GM18907 (cell line): ENCODE data around the gene CPED1.
A peak's percentile ranks its signal among the peaks of the same experiment; 100 is the strongest.
"Not testable (repeated sequence)": the region's sequence is repeated elsewhere in the genome, so short reads cannot be mapped to it uniquely, and the experiment has no call there.

Experiments
- ATAC-seq: cut with Tn5 transposase; IDR thresholded peaks from one replicate; pipeline ENCODE4 v1.9.1; 2021; ENCODE audit warnings: mild to moderate bottlenecking, moderate library complexity; ENCODE audit not compliant: unreplicated experiment

Gene CPED1

GRCh38 chr7:121167971-121168370 lies 179.5 kb downstream of the CPED1 start:
- ATAC-seq: no peak

- ATAC-seq: no peak
Measured at GRCh38 chr7:121169469-121169868, 181.0 kb downstream of the CPED1 start.

DNA sequence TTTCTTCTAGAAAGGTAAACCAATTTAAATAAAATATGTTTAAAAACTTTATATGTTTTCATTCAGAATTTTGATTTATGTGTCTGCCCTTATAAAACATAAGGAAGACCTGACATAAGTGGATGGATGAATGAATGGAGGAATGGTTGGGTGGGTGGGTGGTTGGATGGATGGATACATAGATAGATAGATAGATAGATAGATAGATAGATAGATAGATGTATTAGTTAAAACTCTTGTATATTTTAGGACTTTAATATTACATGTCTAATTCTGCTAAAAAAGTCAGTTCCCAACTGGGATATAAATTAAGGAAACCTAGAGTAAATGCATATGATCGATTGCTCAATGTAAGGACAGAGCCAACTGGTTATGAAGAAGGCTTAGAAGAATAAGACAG lies 184.0 kb downstream of the CPED1 start:
- no peak for ATAC-seq

DNA sequence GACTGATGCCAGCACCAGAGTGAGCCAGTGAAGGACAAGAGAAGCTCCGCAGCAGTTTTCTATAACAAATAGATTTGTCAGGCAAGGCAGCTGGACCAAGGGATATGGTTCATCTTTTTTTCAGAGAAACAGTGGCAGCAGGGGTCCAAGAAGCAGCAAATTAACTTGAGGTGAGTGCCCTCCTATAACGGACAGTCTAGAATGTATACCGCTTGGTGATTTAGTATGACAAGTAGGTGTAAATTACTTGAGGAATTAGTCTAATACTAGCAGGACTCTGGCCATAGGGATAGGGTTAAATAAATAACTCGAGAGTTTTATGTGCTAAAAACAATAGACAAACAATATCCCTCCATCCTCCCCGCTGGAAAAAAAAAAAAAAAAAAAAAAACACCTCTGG lies 187.3 kb downstream of the CPED1 start:
- ATAC-seq: no peak

- no peak for ATAC-seq
Measured at GRCh38 chr7:121178452-121178851, 189.9 kb downstream of the CPED1 start.

DNA sequence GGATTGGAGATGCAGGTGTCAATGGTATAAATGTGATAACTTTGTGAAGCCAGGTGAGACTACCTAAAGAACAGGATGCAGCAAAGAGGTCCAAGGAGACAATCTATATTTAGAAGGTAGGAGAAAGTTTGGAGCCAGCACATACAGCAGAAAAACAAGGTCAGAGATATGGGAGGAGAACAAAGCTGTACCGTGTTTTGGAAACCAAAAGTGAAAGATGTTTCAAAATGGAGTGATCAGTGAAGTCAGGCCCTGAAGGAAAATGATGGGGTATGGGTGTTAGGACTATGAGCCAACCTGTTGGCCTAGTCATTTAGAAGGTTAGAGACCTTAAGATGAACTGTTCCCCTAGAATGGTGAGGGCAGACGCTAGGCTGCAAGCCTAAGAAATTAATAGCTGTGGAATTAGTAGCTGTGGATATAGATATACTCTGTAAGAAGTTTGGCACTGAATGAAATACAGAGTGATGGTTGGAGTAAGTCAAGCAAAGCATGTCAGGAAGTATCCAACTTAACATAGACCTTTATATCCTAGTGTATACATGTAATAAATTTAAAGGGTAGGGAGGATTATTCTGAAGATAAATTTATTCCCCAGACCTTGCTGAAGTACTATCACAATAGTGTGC lies 190.5 kb downstream of the CPED1 start:
- ATAC-seq: peak; percentile 62

- peak; percentile 96 for ATAC-seq
Measured at GRCh38 chr7:121180436-121181063, 192.0 kb downstream of the CPED1 start.

GRCh38 chr7:121181357-121181756 lies 192.8 kb downstream of the CPED1 start:
- no peak for ATAC-seq

DNA sequence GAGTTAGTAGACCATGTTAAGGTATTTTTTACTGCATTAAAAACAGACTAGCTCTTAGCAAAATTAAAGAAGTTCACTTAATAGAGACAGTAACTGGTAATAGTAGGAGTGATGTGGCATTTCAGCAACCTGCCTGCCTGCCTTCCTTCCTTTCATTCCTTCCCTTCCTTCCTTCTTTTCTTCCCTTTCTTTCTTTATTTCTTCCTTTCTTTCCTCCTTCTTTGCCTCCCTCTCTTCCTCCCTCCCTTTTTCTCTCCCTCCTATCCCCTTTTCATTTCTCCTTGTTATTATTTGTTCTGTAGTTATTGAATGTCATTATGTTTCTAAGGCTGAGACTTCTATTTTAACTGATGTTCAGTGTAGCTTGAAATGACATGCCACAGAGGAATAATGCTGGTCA lies 193.8 kb downstream of the CPED1 start:
- no peak for ATAC-seq

DNA sequence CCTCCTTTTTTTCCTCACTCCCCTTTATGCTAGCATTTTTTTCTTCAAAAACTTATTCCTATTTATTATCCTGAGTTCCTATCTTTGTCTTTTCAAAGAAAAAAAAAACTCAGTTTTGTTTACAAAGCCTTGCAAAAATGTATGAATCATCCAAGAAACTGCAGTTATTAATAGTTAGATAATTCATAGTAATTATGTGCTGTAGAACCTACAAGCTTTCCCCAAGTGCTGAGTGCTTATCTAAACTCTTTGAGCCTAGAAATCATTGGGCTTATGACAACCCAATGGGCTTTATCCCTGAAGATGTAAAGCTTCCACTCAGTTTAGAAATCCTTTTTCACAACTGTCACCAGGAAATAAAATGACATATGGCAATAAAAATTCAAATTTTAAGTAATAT lies 194.4 kb downstream of the CPED1 start:
- ATAC-seq: no peak

GRCh38 chr7:121183883-121184282 lies 195.4 kb downstream of the CPED1 start:
- not testable (repeated sequence) for ATAC-seq

- ATAC-seq: no peak
Measured at GRCh38 chr7:121186746-121187145, 198.2 kb downstream of the CPED1 start.

DNA sequence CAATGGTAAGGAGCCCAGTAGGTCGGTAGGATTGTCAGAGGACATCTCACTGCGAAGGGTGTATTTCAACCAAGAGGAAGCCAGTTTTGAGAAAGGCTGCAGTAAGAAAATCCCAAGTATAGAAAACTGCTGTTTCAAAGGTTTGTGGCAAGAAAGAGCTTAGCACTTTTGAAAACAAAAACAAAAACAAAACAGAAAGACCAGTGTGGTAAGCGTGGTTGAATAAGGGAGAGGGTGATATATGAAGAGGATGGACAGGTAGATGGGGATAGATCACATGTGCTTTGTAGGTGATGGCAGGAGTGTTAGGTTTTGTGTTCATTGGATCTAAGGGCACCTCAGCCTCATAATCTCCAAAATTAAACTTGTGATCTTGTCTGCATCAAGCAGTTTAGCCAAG lies 198.7 kb downstream of the CPED1 start:
- ATAC-seq: peak; percentile 85

DNA sequence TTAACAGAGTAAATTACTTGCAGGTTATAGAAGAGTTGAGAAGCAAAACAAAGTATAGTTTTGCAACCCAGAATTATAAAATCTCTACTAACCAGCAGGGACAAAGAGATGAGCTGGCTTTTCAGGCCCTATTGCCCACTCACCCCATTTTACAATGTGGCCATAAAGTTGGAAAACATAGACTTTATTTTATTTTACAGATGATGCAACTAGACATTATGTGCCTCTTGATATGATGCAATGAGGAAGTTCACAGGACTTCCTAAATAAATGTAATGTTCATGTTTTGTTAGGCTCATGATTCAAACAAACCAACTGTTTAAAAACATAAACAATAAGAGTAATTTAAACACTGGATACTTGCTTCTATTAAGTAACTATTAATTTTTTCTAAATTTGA lies 199.2 kb downstream of the CPED1 start:
- no peak for ATAC-seq

DNA sequence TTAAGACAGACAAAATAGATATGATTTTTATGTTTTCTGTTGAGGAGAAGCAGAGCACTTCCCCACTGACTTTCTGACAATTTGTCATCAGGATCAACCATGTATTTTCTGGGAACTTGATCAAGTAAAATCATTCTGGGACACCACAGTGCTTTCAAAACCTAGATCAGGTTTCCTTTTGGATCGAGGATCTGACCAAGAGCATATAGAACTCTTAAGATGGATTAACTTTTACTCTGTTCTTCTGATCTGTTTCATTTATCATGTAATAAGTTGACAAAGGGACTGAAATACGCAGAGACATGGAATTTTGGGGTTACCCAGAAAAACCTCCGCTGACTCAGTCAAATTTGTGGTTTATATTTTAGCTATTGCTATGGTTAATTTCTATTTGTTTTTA lies 204.3 kb downstream of the CPED1 start:
- no peak for ATAC-seq

DNA sequence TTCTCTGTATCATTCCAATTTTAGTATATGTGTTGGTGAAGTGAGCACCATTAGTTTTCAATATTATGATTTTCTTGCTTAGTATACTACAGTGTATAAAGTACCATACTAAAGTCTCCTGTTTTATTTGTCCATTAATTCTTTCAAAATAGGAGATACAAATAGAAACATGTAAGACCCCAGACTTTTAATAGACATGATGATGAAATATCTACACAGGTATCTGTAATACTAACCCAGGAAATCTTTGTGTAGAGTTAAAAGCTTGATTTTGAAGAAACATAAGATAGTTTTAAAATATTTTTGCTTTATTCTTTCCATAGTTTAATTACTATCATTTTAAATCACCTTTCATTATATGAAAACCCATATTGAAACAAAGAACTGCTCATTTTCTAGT lies 206.5 kb downstream of the CPED1 start:
- no peak for ATAC-seq

DNA sequence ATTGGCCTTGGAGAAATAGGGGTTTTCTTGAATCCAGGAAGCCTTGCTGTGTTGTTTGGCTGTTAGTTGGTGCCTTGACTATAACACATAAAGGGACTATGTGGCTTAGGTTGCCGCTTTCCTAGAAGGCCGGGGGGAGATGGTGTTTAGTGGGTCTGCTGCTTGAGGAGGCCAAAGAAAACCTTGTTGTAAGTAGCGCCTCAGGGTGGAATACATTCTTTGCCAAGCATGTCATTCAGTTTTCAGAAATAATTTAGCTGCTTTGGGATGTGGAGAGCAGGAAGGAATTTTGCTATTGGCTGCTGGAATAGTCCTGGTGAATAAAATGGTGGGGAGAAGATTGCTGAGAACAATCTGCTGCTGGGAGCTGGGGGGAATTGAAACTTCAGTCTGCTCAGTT lies 207.4 kb downstream of the CPED1 start:
- no peak for ATAC-seq

GRCh38 chr7:121196286-121196685 lies 207.8 kb downstream of the CPED1 start:
- ATAC-seq: no peak

DNA sequence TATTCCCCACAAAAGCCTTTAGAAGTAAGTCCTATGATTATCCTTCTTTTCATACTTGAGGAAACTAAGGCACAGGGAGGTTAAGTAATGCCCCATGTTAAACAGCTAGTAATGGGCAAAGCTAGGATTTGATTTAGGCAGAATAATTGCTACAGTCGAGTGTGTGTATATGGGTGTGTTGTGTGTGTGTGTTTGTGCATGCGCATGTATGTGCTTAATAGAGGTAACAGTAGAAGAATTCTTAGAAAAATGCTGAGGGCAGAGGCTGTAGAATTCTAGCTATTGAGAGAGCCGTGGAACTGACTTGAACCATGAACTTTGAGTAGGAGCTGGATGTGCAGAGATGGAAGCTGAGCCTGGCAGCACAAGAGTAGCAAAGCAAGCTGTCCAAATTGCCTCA lies 208.9 kb downstream of the CPED1 start:
- no peak for ATAC-seq

- no peak for ATAC-seq
Measured at GRCh38 chr7:121198502-121198901, 210.0 kb downstream of the CPED1 start.

DNA sequence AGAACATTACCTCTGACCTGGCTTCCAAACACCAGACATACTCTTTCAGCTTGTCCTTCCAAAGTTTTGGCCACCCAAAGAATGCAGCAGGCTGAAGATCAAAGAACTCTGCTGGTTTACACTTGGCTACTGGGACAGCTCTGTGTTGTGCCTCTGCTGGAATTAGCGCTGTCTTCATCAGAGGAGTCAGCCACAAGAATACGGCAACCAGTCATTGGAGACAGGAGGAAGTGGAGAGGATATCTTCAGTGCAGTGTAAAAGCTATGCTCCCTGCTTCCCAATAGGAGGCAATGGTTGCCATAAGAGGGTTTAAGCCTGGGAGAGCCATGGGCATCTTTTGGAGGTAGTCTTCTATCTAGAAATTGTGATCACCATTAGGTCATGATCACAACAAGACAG lies 213.6 kb downstream of the CPED1 start:
- no peak for ATAC-seq

- no peak for ATAC-seq
Measured at GRCh38 chr7:121202834-121203233, 214.3 kb downstream of the CPED1 start.

DNA sequence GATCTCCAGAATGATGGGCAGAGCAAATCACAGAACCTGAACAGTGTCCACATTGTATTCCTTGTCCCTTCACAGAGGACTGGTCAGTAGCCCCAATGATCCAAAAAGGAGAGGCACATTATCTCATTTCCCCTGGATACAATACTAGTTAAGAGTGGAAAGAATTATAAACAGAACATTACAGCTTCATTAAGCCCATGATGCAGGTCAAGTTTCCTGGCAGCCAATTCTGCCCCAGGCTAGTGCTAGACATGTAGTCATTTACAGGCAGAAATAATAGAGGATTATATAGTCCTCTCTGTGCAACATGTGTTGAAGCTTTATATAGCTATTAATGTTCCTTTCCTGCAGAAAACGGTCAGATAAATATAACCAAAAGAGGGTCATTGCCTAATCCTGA lies 216.0 kb downstream of the CPED1 start:
- no peak for ATAC-seq
